Fibroblast of lung (primary cell): ENCODE results near the gene PPFIBP2.
"Not testable (repeated sequence)": the region's sequence is repeated elsewhere in the genome, so short reads cannot be mapped to it uniquely, and the experiment has no call there.

ENCODE experiments used
- CTCF ChIP-seq, 2 donors: IDR thresholded peaks in 1 of 2; conservative IDR thresholded peaks in 1 of 2; 1 replicate in 1 of 2; 2 replicates in 1 of 2; pipeline ENCODE4 v1.5.1; 2011 to 2012; ENCODE audit warnings: low read length in 2 of 2, control low read depth in 1 of 2, inconsistent platforms in 1 of 2, low read depth in 1 of 2, mild to moderate bottlenecking in 1 of 2
- EZH2 ChIP-seq: IDR thresholded peaks from 2 replicates; pipeline ENCODE4 v1.5.1; 2012; ENCODE audit warnings: low read length, control low read depth, mild to moderate bottlenecking; ENCODE audit errors: missing control alignments

- not testable (repeated sequence) for TF ChIP-seq CTCF (conservative IDR thresholded peaks at IDR 0.05 in 1 of 2, IDR thresholded peaks at IDR 0.05 in 1 of 2; ENCODE audit: low read depth in 1 of 2, low read length in 2 of 2); EZH2
Measured at GRCh38 chr11:7517743-7518142, 3.9 kb downstream of the PPFIBP2 start.
